HepG2 (cell line): ENCODE data around the gene FOXA3. TPM values are rescaled to one million over a fixed set of nuclear protein-coding genes. Genes with fewer than 3 reads are reported as not detected.

Experiments
- AGO2 ChIP-seq: fragments of 200-400 bp; formaldehyde crosslinking; optimal IDR thresholded peaks from 2 replicates; pipeline ENCODE3; 2017; ENCODE audit warnings: mild to moderate bottlenecking, low read depth, low read length, moderate library complexity
- ARNT ChIP-seq: fragments of 450-650 bp; IDR thresholded peaks from 2 replicates; pipeline ENCODE4 v1.6.1; 2017
- CHCHD3 ChIP-seq: sonication (generic); formaldehyde crosslinking; IDR thresholded peaks from 2 replicates; pipeline ENCODE4 v1.8.0; 2022; ENCODE audit warnings: mild to moderate bottlenecking, missing genetic modification reagents, moderate library complexity
- HDAC2 ChIP-seq: sonication (generic); formaldehyde crosslinking; IDR thresholded peaks from 2 replicates; pipeline ENCODE4 v1.4.0; 2020; ENCODE audit warnings: missing genetic modification reagents
- HNRNPL ChIP-seq: fragments of 200-400 bp; formaldehyde crosslinking; IDR thresholded peaks from 2 replicates; pipeline ENCODE4 v1.6.1; 2017; ENCODE audit warnings: mild to moderate bottlenecking, low read depth, low read length
- NFE2L1 ChIP-seq: sonication (generic); formaldehyde crosslinking; IDR thresholded peaks from 2 replicates; pipeline ENCODE4 v1.4.0; 2020; ENCODE audit warnings: missing genetic modification reagents, mild to moderate bottlenecking, borderline replicate concordance
- NR2F2 ChIP-seq: IDR thresholded peaks from 2 replicates; pipeline ENCODE4 v1.6.1; 2012; ENCODE audit warnings: low read depth, inconsistent platforms, borderline replicate concordance
- ZBTB38 ChIP-seq: sonication (generic); formaldehyde crosslinking; IDR thresholded peaks from 2 replicates; pipeline ENCODE4 v1.5.1; 2020; ENCODE audit warnings: mild to moderate bottlenecking, missing genetic modification reagents
- ZKSCAN1 ChIP-seq: fragments of 150-350 bp; IDR thresholded peaks from 2 replicates; pipeline ENCODE4 v1.6.1; 2014; ENCODE audit warnings: low read length
- ZMYM2 ChIP-seq: sonication (generic); formaldehyde crosslinking; IDR thresholded peaks from 2 replicates; pipeline ENCODE4 v1.8.0; 2022; ENCODE audit warnings: mild to moderate bottlenecking, missing genetic modification reagents
- ZNF20 ChIP-seq: sonication (generic); formaldehyde crosslinking; IDR thresholded peaks from 2 replicates; pipeline ENCODE4 v1.4.0; 2020; ENCODE audit warnings: mild to moderate bottlenecking, moderate library complexity, missing genetic modification reagents
- ZNF232 ChIP-seq: sonication (generic); formaldehyde crosslinking; IDR thresholded peaks from 2 replicates; pipeline ENCODE4 v1.4.0; 2020; ENCODE audit warnings: missing genetic modification reagents, borderline replicate concordance
- ZNF317 ChIP-seq: sonication (generic); formaldehyde crosslinking; IDR thresholded peaks from 2 replicates; pipeline ENCODE4 v1.5.0; 2020; ENCODE audit warnings: mild to moderate bottlenecking, missing genetic modification reagents
- ZNF383 ChIP-seq: sonication (generic); formaldehyde crosslinking; IDR thresholded peaks from 2 replicates; pipeline ENCODE4 v1.4.0; 2020; ENCODE audit warnings: missing genetic modification reagents, mild to moderate bottlenecking, borderline replicate concordance
- ZNF441 ChIP-seq: sonication (generic); formaldehyde crosslinking; IDR thresholded peaks from 2 replicates; pipeline ENCODE4 v1.7.0; 2021; ENCODE audit warnings: missing genetic modification reagents, borderline replicate concordance
- ZNF549 ChIP-seq: sonication (generic); formaldehyde crosslinking; IDR thresholded peaks from 2 replicates; pipeline ENCODE4 v1.5.0; 2020; ENCODE audit warnings: missing genetic modification reagents
- polyA plus RNA-seq, 8 experiments: library from polyadenylated mRNA; depleted of rRNA in 3 of 8; stranded (reverse) in 7 of 8; unstranded in 1 of 8; fragments of >200 nt; fragmentation: Illumina TruSeq in 4 of 8; extraction: Trizol in 4 of 8; gene quantifications; 2 replicates each; pipeline versions ENCODE4 v1.2.1 to v1.2.3, GENCODE V29; 2011 to 2016; ENCODE audit warnings: low read depth in 4 of 8, missing spikeins in 1 of 8, mixed read lengths in 1 of 8; ENCODE audit not compliant: insufficient read depth in 1 of 8
- total RNA-seq, 5 experiments: library from RNA; depleted of rRNA; stranded (reverse); fragments of >200 nt; fragmentation: Illumina TruSeq; extraction: Trizol; gene quantifications; 2 replicates each; pipeline ENCODE4 v1.2.3, GENCODE V29; 2016; ENCODE audit warnings: low read depth in 1 of 5
- TF ChIP-seq, protein P1 (sequence below): sonication (generic); formaldehyde crosslinking; IDR thresholded peaks from 2 replicates; pipeline ENCODE4 v1.4.0; 2020; ENCODE audit warnings: missing genetic modification reagents
- TF ChIP-seq, protein P2 (sequence below): sonication (generic); formaldehyde crosslinking; IDR thresholded peaks from 2 replicates; pipeline ENCODE4 v1.5.0; 2020; ENCODE audit warnings: mild to moderate bottlenecking, missing genetic modification reagents, moderate library complexity
- TF ChIP-seq, protein P3 (sequence below): sonication (generic); formaldehyde crosslinking; conservative IDR thresholded peaks from 2 replicates; pipeline ENCODE4 v1.8.0; 2022; ENCODE audit warnings: mild to moderate bottlenecking, moderate library complexity, missing genetic modification reagents
- TF ChIP-seq, protein P4 (sequence below): sonication (generic); formaldehyde crosslinking; IDR thresholded peaks from 2 replicates; pipeline ENCODE4 v1.5.1; 2020; ENCODE audit warnings: missing genetic modification reagents, mild to moderate bottlenecking, borderline replicate concordance
- TF ChIP-seq, protein P5 (sequence below): sonication (generic); formaldehyde crosslinking; IDR thresholded peaks from 2 replicates; pipeline ENCODE4 v1.4.0; 2020; ENCODE audit warnings: missing genetic modification reagents, borderline replicate concordance

Gene FOXA3
- total and polyA plus RNA-seq, 2 of the 13 experiments (the other 11 are each of a cell fraction or from before 2014, with no cell fraction given) = 29.8 to 47.6 TPM

DNA sequence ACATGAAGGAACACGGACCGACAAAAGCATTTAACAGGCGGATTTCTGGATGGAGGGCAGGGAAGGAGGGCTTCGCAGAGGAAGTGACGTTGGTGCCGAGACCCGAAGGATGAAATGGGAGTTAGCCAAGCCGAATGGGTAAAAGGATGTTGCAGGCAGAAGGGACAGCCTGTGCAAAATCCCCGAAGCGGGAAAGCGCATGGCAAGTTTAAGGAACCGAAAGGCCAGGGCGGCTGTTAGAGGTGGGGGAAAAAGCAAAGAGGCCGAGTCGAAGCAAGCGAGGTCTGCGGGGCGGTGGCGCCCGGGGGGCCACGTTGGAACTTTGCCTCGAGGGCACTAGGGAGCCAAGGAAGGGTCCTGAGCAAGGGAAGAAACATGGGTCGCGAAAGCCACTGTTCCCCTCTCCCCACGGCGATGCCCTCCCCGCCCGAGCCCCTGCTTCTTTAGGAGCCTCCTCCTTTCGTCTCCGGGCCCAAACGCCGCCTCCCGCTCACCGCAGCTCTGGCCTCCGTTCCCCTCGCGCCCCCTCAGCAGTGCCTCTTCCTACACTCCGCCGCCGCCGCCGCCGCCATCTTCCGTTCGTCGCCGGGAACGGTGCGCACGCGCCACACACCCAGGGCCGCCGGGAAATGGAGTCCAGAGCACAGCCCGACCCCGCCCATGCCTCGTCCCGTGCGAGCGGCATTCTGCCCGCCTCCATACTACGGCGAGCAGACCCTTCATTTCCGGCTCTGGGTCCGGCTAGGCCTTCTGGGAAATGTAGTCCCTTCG lies 1.4 kb upstream of the FOXA3 start, which contains the start of gene SYMPK (continued):
- TF ChIP-seq, protein P1, sequence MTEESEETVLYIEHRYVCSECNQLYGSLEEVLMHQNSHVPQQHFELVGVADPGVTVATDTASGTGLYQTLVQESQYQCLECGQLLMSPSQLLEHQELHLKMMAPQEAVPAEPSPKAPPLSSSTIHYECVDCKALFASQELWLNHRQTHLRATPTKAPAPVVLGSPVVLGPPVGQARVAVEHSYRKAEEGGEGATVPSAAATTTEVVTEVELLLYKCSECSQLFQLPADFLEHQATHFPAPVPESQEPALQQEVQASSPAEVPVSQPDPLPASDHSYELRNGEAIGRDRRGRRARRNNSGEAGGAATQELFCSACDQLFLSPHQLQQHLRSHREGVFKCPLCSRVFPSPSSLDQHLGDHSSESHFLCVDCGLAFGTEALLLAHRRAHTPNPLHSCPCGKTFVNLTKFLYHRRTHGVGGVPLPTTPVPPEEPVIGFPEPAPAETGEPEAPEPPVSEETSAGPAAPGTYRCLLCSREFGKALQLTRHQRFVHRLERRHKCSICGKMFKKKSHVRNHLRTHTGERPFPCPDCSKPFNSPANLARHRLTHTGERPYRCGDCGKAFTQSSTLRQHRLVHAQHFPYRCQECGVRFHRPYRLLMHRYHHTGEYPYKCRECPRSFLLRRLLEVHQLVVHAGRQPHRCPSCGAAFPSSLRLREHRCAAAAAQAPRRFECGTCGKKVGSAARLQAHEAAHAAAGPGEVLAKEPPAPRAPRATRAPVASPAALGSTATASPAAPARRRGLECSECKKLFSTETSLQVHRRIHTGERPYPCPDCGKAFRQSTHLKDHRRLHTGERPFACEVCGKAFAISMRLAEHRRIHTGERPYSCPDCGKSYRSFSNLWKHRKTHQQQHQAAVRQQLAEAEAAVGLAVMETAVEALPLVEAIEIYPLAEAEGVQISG (CRISPR knock-in tag) = peak; percentile 96
- TF ChIP-seq, protein P2, sequence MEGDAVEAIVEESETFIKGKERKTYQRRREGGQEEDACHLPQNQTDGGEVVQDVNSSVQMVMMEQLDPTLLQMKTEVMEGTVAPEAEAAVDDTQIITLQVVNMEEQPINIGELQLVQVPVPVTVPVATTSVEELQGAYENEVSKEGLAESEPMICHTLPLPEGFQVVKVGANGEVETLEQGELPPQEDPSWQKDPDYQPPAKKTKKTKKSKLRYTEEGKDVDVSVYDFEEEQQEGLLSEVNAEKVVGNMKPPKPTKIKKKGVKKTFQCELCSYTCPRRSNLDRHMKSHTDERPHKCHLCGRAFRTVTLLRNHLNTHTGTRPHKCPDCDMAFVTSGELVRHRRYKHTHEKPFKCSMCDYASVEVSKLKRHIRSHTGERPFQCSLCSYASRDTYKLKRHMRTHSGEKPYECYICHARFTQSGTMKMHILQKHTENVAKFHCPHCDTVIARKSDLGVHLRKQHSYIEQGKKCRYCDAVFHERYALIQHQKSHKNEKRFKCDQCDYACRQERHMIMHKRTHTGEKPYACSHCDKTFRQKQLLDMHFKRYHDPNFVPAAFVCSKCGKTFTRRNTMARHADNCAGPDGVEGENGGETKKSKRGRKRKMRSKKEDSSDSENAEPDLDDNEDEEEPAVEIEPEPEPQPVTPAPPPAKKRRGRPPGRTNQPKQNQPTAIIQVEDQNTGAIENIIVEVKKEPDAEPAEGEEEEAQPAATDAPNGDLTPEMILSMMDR (CRISPR knock-in tag) = peak; percentile 30; the same call in 1 of the 2 replicates
- TF ChIP-seq, protein P3, sequence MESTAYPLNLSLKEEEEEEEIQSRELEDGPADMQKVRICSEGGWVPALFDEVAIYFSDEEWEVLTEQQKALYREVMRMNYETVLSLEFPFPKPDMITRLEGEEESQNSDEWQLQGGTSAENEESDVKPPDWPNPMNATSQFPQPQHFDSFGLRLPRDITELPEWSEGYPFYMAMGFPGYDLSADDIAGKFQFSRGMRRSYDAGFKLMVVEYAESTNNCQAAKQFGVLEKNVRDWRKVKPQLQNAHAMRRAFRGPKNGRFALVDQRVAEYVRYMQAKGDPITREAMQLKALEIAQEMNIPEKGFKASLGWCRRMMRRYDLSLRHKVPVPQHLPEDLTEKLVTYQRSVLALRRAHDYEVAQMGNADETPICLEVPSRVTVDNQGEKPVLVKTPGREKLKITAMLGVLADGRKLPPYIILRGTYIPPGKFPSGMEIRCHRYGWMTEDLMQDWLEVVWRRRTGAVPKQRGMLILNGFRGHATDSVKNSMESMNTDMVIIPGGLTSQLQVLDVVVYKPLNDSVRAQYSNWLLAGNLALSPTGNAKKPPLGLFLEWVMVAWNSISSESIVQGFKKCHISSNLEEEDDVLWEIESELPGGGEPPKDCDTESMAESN (CRISPR knock-in tag) = no peak; the same call in 1 of the 2 replicates
- peak; percentile 28; the same call in 1 of the 2 replicates for TF ChIP-seq ZNF232 (CRISPR knock-in tag)
- TF ChIP-seq ZNF549 (CRISPR knock-in tag) = no peak
- TF ChIP-seq CHCHD3 (CRISPR knock-in tag) = peak; percentile 27; the same call in 1 of the 2 replicates
- peak; percentile 25 for TF ChIP-seq ZBTB38 (CRISPR knock-in tag)
- TF ChIP-seq ZNF317 (CRISPR knock-in tag) = no peak
- TF ChIP-seq, protein P4, sequence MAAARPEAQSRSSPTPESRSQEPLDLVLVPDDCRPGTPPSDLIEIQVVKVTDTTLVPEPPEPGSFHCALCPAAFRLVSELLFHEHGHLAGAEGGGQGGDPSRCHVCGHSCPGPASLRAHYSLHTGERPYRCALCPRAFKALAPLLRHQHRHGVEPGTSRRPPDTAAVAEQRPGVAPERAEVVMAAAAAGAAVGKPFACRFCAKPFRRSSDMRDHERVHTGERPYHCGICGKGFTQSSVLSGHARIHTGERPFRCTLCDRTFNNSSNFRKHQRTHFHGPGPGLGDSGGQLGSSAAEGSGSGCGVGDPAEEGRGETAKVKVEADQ (CRISPR knock-in tag) = no peak; the same call in 1 of the 2 replicates
- TF ChIP-seq ZNF20 (CRISPR knock-in tag) = no peak
- TF ChIP-seq NFE2L1 (CRISPR knock-in tag) = 0 out of 2 replicates have a peak, but pooled peaks have one; percentile 56
- peak; percentile 26; the same call in 1 of the 2 replicates for TF ChIP-seq HNRNPL
- no peak for TF ChIP-seq NR2F2
- TF ChIP-seq ZNF383 (CRISPR knock-in tag) = no peak
- no peak; the same call in 1 of the 2 replicates for TF ChIP-seq HDAC2 (CRISPR knock-in tag)
- TF ChIP-seq ARNT = no peak
- TF ChIP-seq ZMYM2 (CRISPR knock-in tag) = no peak
- TF ChIP-seq, protein P5, sequence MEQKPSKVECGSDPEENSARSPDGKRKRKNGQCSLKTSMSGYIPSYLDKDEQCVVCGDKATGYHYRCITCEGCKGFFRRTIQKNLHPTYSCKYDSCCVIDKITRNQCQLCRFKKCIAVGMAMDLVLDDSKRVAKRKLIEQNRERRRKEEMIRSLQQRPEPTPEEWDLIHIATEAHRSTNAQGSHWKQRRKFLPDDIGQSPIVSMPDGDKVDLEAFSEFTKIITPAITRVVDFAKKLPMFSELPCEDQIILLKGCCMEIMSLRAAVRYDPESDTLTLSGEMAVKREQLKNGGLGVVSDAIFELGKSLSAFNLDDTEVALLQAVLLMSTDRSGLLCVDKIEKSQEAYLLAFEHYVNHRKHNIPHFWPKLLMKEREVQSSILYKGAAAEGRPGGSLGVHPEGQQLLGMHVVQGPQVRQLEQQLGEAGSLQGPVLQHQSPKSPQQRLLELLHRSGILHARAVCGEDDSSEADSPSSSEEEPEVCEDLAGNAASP = peak; percentile 41; the same call in 1 of the 2 replicates
- TF ChIP-seq AGO2 = peak; percentile 60
- TF ChIP-seq ZKSCAN1 = no peak
- 0 out of 2 replicates have a peak, but pooled peaks have one; percentile 59 for TF ChIP-seq ZNF441 (CRISPR knock-in tag)
